HG03135 (cell line): ENCODE results near the gene GRID1.

Experiments
- ATAC-seq: cut with Tn5 transposase; IDR thresholded peaks from one replicate; pipeline ENCODE4 v1.9.1; 2021; ENCODE audit warnings: mild to moderate bottlenecking, moderate library complexity; ENCODE audit not compliant: unreplicated experiment

Gene GRID1

DNA sequence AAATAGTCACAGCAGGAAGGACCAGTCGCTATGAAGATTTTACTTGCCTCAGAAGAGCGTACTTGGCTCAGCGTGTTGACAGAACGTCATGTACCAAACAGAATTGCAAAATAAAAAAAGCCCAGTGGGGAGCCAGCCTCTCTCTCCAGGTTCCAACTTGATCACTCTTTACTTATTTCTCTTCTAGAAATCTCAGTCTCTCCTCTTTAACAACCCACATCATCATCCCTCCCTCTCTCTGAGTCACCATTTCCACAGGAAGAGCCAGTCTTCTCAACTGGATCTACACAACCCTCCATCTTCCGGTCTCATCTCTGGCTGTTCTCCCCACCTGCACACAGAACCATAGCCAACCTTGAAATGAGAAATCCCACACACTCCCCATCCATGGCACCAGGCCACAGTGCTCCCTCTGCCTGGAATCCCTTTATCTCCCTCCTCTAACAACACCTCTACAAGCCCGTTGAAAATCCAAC is 718.3 kb downstream of the GRID1 start:
- ATAC-seq: no peak

DNA sequence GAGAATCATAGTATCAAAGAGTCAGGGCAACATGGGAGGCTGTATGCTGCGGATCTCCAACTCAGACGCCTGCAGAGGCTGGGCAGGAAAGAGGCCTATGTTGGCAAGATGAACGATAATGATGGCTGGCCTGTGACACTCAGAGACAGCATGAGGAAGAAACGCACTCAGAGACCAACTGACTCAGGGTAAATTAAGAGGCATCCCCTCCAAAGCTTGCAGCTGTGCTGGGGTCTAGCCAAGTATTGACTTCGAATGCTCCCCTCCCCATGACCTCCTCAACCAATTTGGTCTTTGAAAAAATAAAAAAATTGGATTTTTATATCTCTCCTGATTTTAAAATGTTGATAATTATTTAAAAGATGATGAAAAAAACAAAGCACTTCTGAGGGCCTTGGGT is 718.9 kb downstream of the GRID1 start:
- no peak for ATAC-seq

DNA sequence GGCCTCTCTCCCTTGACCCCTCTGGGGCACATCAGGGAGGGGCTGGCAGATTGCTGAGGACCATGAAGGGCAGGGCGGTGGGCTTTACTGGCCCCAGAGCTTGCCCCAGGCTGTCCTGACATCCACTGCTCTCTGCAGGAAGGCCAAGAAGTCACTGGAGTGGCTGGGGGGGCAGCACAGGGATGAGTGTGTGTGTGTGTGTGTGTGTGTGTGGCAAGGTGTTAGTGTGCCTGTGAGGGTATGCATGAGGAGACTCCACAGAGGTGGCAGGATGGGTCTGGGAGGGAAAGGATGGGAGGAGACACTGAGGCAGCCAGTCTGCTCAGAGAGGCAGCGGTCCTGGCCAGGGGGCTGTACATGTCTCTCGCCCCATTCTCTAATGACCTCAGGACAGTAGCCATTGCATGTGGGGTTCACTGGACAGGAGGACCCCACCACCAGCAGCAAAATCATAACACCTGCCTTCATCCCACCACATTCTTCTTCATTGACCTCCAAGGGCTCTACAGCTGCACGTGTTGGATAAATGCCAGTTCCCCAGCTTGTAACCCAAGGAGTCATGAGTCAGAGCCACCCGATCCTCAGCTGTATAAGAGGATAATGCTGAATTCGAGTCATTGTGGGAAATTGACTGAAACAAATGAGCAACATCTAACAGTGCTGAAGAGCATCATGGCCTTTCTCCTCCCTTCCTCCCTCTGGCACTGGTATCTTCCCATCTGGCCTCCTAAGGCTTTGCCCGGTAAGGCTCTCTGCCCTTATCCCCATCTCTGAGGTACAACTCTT is 720.5 kb downstream of the GRID1 start:
- no peak for ATAC-seq

DNA sequence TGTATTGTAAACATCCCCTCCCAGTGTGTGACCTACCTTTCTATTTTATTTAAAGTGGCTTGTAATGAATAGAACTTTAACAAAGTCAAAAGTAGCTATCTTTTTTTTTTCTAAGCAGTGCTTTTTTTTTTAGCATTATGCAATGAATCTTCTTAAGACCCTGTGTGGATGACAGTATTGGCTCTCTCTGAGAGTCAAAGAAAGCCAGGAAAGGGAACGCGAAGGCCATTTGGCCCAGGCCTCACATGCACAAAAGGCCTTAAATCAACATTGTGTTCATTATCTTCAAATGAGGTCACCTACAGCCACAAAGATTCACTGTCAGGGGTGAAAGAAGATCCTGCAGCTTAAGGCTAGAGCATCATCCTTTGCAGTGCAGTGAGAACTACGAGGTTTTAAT is 721.5 kb downstream of the GRID1 start:
- no peak for ATAC-seq

DNA sequence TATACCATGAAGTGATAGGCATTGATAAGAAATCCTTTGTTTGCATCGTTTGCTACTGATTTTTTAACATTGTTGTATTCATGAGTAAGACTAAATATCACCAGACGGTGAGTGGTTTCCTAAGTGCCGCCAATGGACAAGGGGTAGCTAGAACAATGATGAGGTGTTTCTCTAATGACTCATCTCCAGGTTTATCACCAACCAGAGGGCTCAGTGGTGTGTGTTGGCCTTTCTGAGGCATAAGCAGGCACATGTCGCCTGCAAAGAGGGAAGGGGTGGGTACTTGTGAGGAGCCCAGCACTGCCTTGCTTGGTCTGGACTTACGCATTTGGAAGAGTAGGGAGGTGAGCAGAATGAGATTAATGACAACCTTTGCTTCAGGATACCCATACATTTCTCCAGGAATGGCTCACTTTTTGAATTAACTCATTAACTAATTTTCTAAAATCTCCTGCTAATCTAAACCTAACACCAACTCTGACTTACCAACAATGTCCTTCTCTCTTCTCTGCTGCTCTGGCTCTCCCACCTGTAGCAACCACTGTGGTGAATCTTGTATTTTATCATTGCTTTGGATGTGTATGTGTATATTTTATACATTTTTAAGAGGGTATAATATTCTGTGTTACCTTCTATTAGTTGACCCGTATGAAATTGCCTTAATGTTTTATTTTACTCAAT is 722.6 kb downstream of the GRID1 start:
- no peak for ATAC-seq

DNA sequence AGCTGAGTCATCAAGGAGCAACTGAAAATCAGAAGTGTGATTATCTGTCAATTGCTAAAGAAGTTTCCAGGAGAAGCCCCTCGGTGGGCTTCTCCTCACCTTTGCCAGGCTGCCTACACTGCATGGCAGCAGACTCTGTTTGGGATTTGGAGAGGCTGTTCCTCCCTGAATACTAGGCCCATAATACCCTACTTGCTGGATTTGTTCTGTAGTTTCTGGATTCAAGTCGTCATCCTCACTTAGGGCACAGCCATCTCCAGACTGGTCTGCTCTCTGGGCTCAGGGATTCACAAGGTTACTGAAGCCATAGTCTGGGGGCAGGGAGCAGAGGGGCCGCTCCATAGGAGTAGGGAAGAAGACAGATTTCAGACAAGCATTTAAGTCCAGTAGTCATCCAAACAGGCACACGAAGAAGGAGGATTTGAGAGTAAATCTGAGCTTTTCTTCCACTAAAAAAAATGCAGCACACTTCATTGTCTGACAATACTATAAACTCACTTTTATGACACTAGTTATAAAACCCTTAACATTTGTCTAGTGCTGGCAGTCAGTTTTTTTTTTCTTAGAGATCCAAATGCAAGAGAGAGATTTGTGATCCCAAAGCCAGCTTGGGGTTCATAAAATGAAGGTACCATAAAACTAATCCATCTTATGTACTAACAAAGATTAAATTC is 723.3 kb downstream of the GRID1 start:
- no peak for ATAC-seq

DNA sequence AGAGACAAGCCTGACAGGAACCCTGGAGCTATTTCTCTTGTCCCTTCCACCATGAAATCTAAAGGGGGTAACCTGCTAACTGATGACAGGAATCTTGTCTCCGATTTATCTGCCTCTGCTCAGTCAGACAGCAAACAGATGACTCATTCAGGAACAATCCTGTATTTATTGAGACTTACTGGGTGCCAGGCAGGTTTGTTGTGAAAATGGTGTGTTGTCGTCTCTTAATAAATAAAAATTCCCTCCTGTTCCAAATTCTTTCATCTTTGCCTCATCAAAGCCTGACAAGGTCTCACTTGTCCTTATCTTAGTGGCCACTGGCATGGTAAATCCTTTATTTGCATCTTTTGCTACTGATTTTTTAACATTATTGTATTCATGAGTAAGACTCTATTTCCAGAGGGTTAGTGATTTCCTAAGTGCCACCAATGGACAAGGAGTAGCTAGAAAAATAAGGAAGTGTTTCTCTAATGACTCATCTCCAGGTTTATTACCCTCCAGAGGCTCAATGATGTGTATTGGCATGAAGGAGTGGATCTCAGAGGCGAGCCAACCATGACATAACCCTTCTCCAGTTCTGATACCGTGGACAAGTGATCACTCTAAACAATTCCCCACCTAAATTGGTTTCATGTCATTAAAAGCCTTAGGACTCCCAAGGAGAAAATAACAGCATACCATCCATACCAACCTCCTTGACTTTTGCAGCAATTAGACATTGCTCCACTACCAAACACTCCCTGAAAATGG is 724.0 kb downstream of the GRID1 start:
- no peak for ATAC-seq

DNA sequence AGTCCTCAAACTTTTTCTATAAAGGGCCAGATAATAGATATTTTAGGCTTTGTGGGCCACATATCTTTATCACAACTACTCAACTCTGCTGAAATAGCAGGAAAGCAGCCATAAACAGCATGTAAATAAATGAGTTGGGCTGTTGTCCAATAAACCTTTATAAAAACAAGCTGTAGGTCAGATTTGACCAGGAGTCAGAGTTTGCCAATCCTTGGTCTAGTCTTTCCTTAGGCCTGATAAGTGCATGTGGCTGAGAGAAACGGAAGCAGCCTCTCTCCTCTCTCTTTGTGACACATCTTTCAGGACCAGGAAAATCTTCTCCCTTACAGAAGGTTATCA is 724.5 kb downstream of the GRID1 start:
- no peak for ATAC-seq

DNA sequence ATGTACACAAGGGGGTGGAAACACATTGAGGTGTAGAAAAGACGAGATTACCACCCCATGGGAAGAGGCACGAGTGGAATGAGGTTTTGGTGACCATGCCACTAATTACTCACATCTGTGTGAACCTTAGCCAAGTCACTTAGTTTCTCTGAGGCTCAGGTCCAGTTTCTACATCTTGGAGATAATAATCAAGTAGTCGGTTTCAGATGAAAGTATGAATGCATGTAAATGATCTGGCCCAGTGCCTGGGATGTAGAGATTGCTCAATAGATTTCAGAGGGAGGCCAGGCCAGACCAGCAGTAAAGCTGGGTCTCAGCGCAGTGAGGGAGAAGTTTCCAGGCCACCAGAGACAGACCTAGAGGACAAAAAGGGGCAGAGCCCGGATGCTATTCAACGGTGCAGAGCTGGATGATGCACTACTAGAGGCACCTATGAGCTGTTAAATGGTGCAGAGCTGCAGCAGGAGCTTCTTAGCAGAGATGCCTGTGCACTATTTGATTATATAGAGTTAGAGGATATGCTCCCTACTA is 725.1 kb downstream of the GRID1 start:
- ATAC-seq: no peak

DNA sequence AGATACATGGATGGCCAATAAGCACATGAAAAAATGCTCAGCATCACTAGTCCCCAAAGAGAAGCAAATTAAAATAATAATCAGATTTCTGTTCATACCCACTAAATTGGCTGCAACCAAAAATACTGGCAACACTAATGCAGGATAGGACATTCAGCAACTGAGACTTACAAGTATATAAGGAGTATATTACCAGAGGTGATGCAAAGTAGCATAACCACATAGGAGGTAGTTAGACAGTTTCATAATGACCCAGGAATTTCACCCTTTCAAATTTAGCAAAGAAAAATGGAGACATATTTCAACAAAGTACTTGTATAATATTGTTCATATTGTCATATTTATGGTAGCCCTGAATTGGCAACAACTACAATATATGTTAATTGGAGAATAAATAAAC is 727.8 kb downstream of the GRID1 start:
- no peak for ATAC-seq

DNA sequence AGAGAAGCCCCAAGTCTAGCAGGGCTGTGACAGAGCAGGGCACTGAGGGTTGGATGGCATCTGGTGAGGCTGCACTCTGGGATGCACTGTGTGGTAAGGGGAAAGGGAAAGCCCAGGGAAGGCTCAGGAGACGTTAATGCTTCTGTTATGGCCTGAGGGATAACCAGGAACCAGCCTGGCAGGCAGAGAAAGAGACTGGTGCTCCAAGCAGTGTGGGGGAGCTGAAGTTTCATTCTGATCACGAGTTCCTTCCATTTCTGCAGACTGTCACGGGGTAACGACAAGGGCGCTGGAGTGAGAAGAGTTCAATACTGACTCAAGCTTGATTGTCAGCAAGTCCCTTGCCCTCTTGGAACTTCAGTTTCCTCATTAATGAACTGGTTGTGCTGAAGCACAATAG is 730.9 kb downstream of the GRID1 start:
- ATAC-seq: no peak

DNA sequence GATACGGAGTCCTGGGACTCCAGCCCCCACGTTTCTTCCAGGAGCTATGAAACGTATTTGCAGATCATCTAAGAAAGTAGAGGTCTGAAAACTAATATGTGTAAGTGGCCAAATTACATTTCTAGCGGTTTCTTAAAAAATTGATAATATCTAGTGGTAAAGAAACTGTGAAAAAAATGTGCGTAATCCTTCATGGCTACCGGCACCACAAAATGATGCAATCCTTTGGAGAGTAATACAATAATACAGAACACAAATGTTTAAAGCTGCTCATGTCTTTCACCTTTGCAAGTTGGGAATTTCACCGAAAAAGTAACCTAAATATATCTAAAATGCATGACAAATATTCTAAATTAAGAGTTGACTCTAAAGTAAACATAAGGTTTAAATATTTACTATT is 742.1 kb downstream of the GRID1 start:
- ATAC-seq: no peak

DNA sequence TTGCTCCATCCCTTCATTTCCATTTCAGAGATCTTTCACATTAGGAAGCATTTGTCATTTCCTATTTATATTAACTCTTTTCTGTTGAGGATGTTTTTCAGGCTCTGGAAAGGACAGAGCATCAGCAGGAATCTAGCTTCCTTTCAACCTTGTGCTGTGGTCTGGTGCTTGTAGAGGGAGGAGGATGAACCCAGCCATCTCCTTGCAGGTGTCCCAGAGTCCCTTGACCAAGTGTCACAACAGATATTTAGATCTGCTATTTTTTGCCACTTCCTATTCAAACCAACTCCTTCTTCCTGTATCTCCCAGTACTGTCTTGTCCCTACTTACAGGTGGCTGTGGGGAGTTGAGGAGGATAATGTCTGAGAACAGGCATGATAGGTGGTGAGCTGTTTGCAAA is 742.8 kb downstream of the GRID1 start:
- ATAC-seq: no peak

DNA sequence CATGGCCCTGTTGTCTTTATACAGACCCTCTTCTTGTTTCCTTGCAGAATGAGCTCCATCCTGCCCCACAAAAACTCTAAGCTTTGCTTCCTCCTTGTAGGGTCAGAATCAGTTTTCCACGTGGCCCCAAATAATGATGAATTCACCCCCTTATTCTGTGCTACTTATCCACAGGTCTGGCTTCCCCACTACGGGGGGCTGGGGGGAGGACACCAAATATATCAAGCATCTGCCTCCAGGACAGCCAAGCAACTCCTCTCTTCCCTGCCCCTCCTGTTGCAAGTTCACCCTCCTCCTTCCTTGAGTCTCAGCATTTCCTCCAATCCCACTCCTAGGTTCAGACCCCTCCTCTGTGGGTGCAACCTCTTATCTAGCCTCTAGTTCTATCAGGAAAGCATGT is 743.3 kb downstream of the GRID1 start:
- no peak for ATAC-seq

DNA sequence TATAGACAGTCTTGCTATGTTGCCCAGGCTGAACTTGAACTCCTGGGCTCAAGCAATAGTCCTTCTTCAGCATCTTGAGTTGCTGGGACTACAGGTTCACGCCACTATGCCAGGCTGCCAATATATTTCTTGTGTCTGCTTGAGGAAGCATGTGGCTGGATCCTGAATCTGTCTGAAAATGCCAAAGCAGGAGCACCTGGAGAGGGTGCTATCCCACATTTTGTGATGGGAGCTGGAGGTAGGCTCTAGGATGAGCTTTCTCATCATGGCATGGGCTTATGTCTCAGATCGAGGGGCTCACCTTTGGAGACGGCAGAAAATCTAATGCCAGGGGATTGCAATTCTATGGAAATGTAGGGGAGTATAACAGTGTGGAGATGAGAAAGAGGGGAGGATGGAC is 744.2 kb downstream of the GRID1 start:
- ATAC-seq: no peak

DNA sequence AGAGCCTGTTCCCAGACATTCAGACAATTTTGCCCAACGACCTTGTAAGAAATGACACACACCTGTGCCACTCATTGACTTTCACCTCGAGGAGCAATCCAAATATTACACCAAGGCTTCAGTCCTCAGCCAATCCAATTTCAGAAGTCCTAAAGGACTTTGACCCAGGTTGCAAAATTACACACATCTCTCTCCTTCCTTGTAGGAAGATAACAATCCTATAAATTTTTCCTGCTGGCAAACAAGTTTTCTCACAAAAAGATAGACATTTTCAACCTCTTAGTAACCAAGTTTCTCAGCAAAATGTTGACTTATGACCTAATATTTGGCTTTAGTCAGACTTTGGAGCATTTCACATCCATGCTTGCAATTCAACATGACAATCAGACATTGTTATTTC is 745.0 kb downstream of the GRID1 start:
- ATAC-seq: no peak

DNA sequence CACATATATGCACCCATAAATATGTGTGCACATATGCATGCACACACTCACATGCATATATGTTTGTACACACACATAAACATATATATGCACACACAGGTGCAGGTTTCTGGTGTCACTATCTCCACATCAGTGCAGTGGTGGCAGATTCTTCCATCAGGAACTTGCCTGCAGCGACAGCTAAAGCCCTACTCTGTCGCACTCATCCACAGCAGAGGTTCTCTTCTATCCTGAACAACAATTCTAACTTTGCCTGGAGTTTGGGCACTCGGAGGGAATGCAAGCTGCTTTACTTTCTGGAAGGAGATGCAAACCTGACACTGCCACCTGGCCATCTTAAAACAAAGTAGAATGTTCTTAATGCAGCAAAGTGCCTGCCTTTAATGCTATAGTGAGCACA is 745.8 kb downstream of the GRID1 start:
- ATAC-seq: no peak

DNA sequence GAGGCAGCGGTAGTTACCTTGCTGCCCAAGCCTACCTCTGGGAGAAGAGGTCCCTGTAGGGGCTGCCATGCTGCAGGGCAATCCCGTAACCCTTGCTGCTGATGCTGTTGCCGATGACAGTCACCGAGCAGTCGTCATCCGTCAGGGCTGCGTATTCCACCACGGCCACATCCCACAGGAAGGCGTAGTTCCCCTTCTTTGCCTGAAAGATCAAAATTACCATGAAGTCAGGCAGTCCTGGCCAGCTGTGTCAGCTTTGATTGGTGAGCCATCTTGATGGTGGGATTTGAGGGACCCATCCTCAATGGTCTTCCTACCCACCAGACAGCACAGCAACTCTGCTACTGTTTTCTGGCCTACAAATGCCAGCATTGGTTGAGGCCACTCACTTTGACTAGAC is 746.8 kb downstream of the GRID1 start:
- no peak for ATAC-seq

DNA sequence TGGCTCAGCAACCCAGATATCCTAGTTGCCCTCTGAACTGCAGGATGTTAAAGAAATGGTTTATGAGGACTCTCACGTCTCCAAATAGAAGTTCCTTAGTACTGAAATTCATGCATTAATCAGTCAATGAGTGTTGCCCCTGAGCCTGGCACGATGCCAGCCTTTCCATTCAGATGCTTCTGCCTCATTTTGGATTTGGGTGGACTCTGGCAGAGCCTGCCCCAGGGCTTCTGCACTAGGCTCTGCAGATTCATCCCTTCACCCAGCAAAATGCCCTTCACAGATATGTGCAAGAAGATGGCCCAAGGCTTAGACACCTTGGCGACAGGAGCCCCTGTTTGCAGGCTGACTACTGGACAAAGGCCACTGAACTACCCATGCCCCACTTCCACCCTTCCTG is 747.8 kb downstream of the GRID1 start:
- no peak for ATAC-seq

DNA sequence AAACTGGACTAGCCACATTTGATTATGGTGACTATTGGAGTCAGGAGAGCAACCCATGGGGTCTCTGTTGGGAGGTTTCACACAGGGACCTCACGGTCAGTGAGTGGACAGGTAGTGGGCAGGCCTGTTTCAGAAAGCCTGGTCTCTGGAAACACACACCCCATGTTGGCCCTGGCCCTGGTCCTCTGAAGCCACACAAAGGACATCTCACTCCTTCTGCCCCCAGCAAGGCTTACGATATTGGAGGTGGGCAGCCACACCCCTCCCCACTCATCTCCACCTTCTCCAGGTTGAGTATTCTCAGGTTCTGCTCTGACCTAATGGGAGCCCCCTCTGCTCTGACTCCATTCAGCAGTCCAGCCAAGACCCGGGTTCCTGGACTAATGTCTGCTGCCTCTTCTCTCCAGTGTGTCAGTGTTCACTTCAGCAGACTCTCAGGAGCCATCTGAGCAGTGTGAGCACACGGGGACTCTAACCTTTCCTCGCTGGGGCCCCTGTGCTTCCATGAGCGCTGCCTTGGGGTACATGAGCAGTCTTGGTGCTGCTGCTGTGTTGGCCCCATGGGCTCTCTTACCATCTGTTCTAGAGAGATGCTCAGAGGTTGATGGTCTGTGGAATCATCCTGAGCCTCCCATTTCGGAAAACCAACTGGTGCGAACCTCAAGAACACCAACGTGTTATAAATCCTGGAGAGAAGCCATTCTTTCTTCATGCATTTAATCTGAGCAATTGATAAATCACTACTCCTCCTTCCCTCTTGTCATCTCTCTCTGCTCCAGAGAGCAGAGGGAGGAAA is 748.6 kb downstream of the GRID1 start:
- no peak for ATAC-seq
